Bone marrow (tissue), 2 donors: ENCODE results near the gene ANXA1.

ENCODE experiments used
- DNase-seq, 2 donors: peaks; one replicate each; lab custom pipeline; 2025; lab: John Stamatoyannopoulos, UW

ANXA1 gene

DNA sequence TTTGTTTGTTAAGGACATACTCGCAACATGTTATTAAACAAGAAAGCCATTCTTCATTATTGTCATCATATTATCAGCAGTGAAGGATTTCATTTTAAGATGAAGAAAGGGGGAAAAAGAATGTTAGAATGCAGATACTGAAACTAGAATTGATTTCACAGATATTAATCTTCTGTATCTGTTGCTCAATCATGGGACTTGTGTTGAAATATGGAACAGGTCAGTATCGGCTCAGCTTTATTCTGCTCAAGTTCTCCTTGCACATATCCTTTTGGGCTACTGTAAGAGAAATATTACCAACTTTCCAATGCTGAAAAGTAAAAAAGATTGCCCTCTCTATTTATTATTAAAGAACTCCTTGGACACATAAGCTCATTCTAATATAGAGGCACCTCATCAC, 13.8 kb upstream of the ANXA1 start:
- no peak for DNase-seq

DNA sequence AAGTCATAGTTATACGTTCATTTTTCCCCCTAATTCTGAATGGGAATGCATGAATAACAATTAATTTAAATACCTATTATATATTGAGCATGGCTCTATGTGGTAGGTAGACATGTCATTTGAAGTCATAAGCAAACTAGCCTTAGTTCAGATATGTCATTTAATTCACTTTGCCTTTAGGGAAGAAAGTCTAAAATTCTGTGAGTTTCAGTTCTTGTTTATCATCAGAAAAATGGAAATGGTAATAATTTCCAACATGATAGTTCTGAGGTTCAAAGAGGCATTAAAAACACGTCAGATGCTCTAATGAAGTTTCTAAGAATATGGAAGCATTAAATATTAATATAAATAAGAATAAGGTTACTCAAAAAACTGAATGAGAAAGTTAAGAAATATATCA, 13.1 kb upstream of the ANXA1 start:
- no peak for DNase-seq

DNA sequence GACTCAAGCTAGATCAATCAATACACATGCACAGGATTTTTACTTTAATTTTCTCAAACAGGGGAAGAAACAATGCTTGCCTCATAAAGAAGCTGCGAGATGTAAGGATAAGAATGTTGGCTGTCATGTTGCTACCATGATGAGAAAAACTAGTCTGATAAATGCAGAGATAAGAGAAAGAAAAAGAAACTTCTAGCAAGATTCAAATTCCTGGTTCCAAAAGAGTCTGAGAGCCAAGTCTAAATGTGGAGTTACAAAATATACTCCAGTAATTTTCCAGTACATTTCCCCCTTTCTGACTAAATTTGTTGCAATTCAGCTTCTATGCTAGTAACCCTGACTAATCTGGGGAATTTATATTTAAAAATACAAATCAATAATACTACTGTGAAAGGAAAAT, 10.4 kb upstream of the ANXA1 start:
- no peak for DNase-seq

DNA sequence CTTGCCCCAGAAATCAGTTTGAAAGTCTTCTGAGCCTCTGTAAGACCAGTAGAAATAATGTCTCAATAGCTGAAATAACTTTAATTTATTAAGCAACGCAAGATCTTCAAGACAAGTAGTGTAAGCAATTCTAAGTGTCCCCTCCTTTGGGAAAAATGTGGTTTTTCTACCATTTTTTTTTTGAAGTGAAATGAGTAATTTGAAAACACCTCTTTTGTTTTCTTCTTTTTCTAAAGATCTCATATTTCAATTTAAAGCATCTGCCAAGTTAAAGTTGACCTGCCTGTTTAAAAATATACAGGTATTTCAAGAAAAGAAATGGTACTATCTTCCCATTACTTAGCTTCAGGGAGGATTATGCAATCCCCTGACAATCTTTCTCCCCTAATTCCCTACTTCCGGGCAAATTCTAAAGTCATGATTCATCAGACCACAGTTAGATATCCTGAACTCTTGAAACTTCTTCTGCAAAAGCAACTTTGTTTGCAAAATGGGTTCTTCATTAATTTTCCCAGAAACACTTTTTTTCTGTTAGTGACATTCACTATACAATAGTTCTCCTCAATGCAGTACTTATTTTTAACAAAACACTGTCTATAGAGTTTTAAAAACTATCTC, 7.8 kb upstream of the ANXA1 start:
- DNase-seq: peak in 1 of 2 donors; percentile 72

DNA sequence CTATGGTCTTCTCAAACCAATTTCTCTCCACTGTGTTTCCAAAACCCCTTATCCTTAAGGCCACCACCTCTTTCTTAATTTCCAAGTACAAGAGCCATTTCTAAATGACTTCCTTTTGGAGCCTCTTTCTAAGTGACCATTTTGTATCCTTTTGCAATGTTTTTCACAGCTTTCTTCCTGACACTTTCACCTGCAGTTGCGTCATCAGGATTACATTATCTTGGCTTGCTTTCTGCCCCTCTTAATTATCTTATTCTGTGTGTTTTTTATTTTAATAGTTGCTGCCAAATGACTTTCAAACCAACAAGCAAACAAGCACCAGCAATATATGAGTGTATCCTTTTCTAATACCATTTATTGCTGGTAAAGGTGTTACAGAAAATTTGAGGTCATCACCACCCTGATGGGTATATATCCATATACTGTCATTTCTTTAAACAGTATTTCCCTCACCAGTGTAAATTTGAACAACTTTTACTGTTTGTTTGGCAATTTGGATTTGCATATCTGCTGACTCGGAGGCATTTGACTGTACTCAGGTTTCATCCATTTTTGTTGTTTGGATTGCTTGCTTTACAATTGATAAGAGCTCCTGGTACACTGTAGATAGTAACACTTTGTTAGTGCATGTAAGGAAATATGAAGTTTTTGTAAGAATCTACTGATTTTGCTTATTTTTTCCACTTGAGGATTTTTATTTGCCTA, 5.4 kb upstream of the ANXA1 start:
- DNase-seq: no peak

DNA sequence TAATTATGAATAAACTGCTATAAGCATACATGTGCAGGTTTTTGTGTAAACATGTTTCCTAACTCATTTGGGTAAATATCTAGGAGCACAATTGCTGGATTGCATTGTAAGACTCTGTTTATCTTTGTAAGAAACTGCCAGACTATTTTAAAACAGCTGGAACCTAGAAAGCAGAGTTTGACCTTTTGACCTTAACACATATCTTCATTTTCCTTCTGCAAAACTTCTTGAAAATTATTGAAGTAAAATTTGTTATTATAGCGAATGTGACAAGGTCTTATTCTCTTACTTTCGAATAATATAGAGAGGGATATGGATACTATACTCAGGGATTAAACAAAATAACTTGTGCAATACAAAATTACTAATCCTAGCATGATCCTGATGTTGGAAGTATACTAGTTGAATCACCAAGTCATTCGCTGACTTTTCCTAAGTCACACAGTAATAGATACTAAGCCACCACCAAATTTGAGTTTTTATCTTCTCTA, 3.2 kb upstream of the ANXA1 start:
- DNase-seq: no peak

DNA sequence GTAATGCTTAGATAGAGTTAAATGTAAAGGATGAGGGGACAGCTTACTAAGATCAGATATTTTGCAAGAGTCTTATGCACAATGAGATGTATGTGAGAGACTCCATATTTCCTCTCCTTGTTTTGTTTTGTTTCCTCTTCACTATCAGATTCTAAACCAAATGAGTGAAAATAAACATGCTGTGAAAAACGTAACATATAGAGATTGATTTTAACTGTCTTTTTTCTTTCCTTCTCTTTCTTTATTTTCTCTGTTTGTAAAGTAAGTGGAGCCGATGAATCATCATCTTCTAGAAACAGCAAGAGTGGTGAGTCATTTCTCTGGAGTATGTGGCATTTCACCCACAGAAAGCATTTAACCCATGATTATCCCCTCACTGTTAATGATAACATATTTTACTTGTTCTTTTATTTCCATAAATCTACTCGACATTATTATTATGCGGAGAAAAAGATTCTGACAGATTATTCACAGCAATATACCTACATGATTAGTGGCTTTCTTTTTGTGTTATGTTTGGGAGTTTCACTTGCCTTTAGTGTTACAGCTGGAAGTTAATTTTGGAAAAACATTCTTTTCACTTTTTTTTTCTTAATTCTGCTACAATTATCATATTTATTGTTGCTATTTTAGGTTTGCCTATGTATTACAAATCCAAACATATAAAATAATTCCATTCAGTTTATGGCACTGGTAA, 2.1 kb upstream of the ANXA1 start:
- DNase-seq: peak in 1 of 2 donors; percentile 83

DNA sequence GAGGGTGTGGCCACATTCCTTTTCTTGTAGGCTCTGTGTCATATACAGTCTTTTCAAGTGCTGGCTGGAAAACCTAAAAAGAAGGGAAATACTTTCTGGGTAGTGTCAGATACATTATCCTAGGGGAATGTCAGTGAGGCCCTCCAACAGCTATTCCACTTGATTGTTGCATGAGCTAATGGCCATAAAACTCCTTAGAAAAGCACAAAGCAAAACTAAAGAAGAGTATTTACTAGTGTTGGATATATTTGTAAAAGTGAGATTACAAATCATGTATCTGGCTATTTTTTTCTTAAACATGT, 829 bp downstream of the ANXA1 start:
- DNase-seq: no peak

DNA sequence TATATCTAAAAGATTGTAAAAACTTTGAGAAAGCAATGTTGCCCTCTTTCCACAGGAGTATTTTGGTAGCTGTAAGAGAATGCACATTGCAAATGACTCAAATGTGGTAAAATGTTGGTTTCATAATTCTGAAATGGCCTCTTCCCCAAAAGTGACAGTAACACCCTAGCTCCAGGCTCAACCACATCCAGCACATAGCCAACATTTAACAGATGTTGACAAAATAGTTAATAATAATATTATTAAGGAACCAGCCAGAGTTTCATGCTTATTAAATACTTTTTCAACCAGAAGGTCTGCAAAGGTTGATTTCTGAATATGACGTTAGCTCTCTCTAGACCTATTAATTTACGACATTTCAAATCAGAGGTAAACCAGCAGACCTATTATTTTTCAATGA, 1.3 kb downstream of the ANXA1 start:
- DNase-seq: peak in 1 of 2 donors; percentile 81

DNA sequence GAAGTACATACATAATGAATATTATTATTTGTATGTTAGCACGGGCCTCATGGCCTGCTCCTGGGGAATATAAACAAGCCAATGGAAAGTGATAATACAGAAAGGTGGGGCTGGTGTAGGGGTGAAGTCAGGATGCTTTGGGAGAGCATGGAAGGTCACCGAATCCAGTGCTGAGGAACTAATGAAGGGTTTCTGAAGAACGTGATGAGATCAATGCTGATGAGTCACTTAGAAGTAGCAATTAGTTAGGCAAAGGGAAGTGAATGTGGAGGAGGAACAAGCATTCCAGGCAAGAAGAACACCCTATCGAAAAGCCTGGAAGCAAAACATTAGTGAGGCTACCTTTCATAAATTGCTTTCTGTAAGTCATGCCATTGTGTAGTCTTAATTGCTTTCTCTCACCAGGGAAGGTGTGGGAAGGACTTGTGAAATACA, 2.1 kb downstream of the ANXA1 start:
- DNase-seq: no peak

DNA sequence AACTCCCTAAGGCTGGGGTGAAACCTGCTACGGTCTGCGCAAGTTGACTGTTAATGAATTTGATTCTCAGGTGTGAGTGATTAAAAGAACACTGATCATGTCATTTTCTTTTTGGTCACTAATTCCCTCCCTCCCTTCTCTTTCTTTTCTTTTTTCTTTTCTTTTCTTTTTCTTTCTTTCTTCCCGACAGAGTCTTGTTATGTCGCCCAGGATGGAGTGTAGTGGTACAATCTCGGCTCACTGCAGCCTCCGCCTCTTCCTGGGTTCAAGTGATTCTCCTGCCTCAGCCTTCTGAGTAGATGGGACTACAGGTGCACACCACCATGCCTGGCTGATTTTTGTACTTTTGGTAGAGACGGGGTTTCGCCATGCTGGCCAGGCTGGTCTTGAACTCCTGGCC, 2.6 kb downstream of the ANXA1 start:
- DNase-seq: no peak

DNA sequence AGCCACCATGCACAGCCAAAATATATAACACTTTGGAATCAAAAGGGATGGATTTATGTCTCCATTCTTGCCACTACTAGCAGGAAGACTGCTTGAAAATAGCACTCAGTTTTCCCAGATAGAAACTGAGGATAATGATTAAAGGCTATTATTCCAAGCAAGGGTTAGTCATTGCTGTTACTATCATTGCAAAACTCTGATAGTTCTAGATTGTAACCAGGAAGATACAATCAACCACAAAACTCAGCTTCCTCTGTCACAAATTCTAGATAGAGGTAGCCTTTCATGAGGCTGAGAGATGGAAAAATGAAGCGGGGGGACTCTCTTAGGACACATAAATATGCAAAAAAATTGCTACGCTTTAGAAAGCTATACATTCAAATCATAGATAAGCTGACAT, 3.1 kb downstream of the ANXA1 start:
- DNase-seq: peak in 1 of 2 donors; percentile 31

DNA sequence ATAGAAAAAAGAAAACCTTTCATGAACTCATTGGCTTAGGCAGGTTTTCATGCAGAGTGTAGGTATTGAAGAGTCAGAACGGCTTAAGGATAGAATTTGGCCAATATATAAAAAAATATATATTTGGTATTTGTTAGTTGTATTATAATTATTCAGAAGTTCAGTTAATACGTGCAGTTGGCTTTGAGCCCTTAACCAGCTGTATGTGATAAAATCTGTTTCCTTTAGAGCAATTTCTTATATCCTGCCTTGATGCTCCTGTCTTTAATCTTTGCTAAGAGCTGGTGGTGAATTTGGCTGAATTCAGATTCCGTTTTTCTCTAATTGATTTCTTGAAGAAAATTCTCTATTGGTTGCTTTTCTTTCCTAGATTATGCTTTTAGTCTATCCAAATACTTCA, 3.7 kb downstream of the ANXA1 start:
- peak in 1 of 2 donors; percentile 42 for DNase-seq

DNA sequence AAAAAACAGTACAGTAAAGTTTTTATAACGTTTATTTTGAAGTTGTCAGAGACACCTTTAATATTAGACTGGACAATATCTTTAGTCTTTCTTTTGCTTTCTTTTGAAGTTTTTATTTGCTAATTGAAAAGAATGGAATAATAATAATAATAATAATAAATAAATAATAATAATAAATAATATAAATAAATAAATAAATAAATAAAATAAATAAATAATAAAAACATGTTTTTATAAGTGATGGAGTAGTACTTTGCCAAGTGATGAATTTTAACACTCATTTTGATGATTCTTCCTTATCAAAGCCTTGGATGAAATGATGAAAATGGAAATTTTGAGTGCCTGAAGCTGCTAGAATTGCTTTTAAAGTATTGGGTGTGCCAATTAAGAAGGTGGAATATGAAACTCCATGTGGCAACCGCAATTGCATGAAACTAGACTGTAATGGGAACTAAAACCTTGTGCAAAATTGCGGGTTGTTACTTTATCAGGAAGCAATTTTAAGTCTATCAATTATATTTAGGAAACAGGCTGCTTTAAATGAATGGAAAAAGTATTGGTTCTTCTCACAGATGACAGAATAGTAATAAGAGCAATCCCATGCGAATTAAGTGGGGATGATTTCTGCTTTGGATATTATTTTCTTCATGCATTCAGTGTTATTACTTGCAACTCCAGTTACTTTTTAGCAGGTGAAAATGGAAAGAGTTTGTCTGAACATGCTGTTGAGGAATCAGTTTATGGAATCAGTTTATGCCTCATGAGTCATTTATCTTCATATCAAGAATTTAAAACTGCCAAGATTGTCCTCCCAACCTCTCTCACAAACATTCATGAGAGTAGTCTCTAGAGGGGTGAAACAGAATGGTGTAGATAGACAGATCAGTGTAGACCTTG, 4.6 kb downstream of the ANXA1 start:
- DNase-seq: no peak

DNA sequence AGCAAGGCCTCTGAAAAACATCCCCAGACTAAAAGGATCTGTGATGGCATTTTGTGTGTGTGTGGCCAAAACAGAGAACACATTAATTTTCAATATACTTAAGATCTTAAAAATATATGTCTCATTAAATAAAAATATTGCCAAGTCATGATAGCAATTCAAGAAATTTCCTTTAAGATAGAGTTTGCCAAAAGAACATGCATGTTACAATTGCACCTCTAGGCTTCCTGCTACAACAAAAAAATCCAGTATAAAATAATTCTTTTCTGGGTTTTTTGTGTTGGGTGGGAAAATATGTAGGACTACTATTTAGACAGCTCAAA, 5.2 kb downstream of the ANXA1 start:
- DNase-seq: no peak

DNA sequence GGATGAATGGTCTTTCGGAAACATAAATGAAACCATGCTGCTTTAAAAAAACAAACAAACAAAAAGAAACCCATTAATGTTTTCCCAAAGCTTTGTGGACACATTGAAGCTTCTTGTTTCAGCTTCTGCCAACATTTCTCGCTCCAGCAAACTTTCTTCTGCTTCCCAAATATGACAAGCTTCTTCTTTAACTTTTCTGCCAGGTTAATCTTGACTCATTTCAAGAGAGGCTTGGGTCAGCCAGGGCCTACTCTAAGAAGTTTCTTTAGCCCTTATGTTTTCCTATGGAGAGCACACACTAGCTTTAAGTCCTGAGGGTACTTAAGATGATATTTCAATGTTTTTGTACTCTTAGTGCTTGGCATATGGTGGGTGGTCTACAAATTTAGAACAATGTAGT, 6.1 kb downstream of the ANXA1 start:
- no peak for DNase-seq

DNA sequence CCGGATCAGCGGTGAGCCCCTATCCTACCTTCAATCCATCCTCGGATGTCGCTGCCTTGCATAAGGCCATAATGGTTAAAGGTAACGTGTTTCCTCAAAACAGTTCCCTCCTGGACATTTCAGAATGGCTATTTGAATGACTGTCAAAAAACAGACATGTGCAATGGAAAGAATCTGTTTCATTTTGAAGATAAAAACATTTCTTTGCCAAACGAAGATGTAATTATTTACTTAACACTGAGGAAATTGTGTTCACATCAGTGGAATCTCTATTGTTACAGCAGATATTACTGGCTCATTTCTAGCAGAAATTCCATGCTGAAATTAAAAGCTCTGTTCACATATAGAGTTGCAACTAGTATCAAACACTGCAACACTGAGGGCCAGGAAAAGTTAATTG, 7.1 kb downstream of the ANXA1 start:
- no peak for DNase-seq

DNA sequence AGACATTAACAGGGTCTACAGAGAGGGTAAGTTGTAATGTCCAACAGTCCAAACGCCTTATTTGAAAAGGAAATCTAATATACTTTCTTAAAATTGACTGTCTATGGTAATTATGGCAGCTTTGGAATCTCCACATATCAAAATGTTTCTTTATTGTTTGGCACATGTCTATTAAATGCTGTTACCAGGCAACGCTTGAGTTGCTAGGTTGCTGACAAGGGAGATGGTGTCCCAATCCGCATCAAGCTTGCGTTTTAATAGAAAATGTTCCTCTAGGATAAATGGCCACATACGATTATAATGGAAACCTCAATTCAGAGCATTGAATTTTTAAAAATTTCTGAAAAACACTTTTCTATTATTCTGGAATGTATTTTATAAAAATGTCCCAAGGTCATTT, 9.2 kb downstream of the ANXA1 start:
- DNase-seq: no peak

DNA sequence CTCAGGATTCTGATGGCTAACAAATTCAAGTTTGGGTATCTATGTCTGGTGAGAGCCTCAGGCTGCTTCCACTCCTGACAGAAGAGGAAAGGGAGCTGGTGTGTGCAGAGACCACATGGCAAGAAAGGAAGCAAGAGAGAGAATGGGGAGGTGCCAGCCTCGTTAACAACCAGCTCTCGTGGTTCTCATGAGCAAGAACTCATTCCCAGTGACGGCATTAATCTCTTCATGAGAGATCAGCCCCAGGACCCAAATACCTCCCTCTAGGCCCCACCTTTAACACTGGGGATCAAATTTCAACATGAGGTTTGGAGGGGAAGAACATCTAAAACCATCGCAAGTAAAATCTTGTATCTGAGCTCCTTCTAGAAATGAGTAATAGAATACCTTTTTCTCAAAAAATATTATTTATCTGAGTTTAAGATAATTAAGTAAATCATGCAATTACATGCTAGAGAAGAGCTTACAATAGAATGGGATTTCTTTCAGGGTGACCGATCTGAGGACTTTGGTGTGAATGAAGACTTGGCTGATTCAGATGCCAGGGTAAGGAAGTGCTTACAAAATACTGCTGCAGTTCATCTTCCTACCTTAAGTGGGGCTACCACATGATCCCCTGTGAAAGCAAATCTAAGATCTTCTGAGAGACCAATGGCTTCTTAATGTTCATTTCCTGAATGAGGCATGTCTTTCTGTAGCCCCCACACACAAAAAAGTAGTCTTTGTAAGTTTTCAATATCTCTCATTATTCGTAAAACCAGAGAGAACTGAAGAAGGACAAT, 11.5 kb downstream of the ANXA1 start:
- no peak for DNase-seq

DNA sequence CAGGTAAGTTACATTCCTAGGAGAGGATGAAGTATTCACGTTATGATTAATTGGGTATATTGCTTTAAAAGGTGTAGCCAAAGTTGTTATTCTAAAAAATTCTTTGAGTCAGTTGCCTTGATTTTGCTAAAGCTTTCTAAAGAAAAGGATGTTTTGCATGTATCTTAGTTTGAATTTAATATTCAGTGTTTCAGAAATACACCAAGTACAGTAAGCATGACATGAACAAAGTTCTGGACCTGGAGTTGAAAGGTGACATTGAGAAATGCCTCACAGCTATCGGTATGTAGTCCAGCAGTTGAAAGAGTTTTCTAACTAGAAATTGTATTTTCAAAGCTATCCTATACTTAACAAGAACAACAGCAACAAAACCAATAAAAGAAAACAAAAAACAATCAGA, 14.2 kb downstream of the ANXA1 start:
- no peak for DNase-seq

DNA sequence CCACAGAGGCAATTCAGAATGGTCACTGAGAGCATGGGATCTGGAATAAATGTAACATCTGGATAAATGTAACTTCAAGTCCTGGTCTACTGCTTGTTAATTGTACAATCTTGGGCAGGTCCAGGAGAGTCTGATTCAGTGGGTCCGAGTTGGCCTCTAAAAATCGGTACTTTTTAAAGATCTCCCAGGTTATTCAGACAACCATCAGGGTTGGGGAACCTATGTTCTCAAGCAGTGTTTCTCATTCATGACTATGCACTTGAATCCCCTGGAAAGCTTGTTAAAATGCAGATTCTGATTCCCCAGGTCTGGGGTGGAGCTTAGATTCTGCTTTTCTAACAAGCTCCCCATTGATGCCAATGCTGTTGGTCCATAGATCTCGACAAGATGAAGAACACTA, 14.8 kb downstream of the ANXA1 start:
- no peak for DNase-seq

DNA sequence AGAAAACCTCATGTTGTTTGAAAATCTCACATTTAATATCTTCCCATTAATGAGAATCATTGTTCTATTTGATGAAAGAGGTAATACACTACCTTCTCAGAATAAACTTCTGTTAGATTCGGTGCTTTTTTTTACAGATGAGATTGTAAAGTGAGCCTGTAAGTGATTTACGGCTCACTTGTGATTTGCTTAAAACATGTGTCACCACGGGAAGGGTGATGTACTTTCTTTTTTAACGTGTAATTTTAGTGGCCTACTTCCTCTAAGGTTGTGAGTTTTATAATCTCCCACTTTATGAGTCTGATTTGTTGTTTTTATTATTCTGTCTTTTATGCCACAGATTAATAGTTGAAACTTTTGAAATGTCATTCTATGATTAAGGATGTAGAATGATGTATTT, 15.9 kb downstream of the ANXA1 start:
- peak in 1 of 2 donors; percentile 53 for DNase-seq
